Activated naive CD4-positive, alpha-beta T cell treated with anti-CD3 and anti-CD28 coated beads, Interleukin-2, amount 50 U/mL, for 16 hours (primary cell): ENCODE data around the gene VPS35.

ENCODE experiments used
- DNase-seq: peaks from one replicate; pipeline ENCODE4 v3.0.0-alpha.2; 2020

VPS35 gene

GRCh38 chr16:46606231-46606630 lies 82.7 kb downstream of the VPS35 start:
- DNase-seq, result no peak
